Spleen (tissue), 7 donors: Measurements from ENCODE around the gene DUSP28.

ENCODE experiments used
- CTCF ChIP-seq, 11 experiments: fragments of 200-600 bp in 7 of 11; fragments of 450-650 bp in 4 of 11; sonication (generic) in 4 of 11; IDR thresholded peaks in 8 of 11; conservative IDR thresholded peaks in 3 of 11; 1 replicate in 7 of 11; 2 replicates in 4 of 11; pipeline versions ENCODE4 v1.4.0 to v1.8.0; 2016 to 2021; ENCODE audit warnings: antibody characterized with exemption in 11 of 11, inconsistent platforms in 4 of 11, mild to moderate bottlenecking in 1 of 11
- POLR2AphosphoS5 ChIP-seq, 3 donors: sonication (generic); formaldehyde crosslinking; IDR thresholded peaks; one replicate each; pipeline ENCODE4 v1.5.1; 2017; ENCODE audit warnings: antibody characterized with exemption in 3 of 3
- donor health status: DM: no; HTN: no; CAD: no; lungs with moderate emphysema.
- donor health status: DM: no; HTN: no; CAD: no.
- donor health status: DM: no; HTN: no; CAD: no.

- TF ChIP-seq CTCF (IDR thresholded peaks at IDR 0.05 in 8 of 11, conservative IDR thresholded peaks at IDR 0.05 in 3 of 11) (no peak), POLR2AphosphoS5 (IDR thresholded peaks at IDR 0.05) (no peak)
Observed at GRCh38 chr2:240531038-240531437, 29.1 kb upstream of the DUSP28 start.
